Mucosa of stomach (tissue), 1 donor: ENCODE results near the gene GNAT1.
"Not testable (repeated sequence)": the region's sequence is repeated elsewhere in the genome, so short reads cannot be mapped to it uniquely, and the experiment has no call there.

ENCODE experiments used
- H3K27me3 ChIP-seq: one replicate; pipeline ENCODE4 v1.7.0; 2013; ENCODE audit warnings: mild to moderate bottlenecking, low read length; ENCODE audit not compliant: control insufficient read depth, insufficient read depth
- H3K36me3 ChIP-seq: one replicate; pipeline ENCODE4 v1.7.0; 2013; ENCODE audit warnings: low read length; ENCODE audit not compliant: control insufficient read depth, insufficient read depth
- H3K4me1 ChIP-seq: one replicate; pipeline ENCODE4 v1.7.0; 2013; ENCODE audit warnings: mild to moderate bottlenecking, low read length; ENCODE audit not compliant: control insufficient read depth, insufficient read depth
- H3K4me3 ChIP-seq: one replicate; pipeline ENCODE4 v1.7.0; 2013; ENCODE audit warnings: low read length
- H3K9ac ChIP-seq: one replicate; pipeline ENCODE4 v1.7.0; 2013; ENCODE audit warnings: mild to moderate bottlenecking, low read length, moderate library complexity
- H3K9me3 ChIP-seq: one replicate; pipeline ENCODE4 v1.7.0; 2013; ENCODE audit warnings: mild to moderate bottlenecking, low read length, moderate library complexity; ENCODE audit not compliant: control insufficient read depth
- donor health status: Pancreatic carcinoma.

GNAT1 gene

DNA sequence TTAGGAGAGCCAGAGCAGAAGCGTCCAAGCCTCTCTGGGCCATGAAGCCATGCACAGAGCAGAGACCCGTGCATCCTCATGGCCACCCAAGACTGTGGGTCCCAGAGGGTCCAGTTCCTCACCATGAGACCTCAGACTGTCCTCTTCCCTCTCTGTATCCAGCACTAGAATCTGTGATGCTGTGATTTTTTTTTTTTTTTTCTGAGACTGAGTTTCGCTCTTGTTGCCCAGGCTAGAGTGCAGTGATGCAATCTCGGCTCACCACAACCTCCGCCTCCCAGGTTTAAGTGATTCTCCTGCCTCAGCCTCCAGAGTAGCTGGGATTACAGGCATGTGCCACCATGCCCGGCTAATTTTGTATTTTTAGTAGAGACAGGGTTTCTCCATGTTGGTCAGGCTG lies 53.4 kb downstream of the GNAT1 start:
- not testable (repeated sequence) for H3K36me3 ChIP-seq, H3K4me3 ChIP-seq, H3K9me3 ChIP-seq, H3K27me3 ChIP-seq
- Histone ChIP-seq H3K9ac (peak overlapping the region; percentile 16), H3K4me1 (peaks cover 81% of the 10 kb centered on the region)

DNA sequence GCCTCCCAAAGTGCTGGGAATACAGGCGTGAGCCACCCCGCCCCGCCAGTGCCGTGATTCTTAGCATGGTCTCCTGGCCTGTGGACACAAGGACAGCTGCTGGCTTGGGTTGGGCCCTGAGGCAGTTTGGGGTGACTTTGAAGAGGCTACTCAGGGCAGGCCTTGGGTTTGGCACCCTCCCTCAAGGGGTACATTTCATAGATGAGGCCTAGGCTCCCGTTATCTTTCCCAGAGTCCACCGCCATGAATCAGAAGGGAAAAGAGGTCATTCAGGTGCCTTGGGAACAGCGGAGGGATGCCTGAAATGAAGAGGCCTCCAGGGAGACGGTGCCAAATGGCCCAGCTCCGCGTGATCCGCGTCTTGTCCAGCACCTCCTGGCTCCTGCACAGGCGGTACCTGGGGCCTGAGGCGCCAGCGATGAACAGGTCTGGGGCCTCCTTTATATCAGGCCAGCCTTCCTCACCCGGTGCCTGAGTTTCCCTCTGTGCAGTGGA lies 53.9 kb downstream of the GNAT1 start:
- Histone ChIP-seq H3K27me3 (no peaks in the 10 kb centered on the region), H3K9ac (peak overlapping the region; percentile 69), H3K36me3 (no peaks in the 10 kb centered on the region), H3K4me1 (peaks cover 85% of the 10 kb centered on the region), H3K9me3 (no peaks in the 10 kb centered on the region), H3K4me3 (no peak overlapping the region)

DNA sequence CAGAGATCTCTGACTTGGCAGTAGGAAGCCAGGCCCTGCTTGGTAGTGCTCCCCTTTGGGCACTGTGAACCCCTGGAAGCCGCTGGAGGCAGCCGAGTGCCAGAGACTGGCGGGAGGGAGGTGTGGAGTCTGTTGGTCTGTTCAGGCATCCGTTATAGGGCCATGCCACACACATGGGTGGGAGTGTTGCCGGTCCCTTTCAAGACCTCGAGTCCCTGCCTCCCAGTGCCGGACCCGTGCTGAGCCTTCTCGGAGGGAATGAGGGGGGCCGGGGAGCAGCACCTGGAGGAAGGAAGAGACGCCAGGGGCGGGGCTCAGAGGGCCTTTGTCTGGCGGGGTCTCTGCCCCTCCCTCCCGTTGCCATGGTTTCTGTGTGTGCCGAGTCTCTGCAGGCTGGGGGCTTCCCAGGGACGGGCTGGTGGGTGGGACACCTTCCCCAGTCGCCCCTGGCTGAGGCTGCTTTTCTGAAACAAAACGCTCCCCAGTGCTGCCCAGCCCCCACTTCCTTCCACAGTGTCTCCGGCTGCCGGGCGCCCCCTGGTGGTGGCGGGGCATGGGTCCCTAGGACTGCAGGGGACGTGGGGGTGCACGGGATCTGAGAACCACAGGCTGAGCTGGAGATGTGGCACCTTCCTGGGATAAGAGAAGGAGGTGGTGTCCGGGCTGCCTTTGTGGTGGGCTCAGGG lies 54.6 kb downstream of the GNAT1 start:
- Histone ChIP-seq H3K4me3 (peak overlapping the region; percentile 68), H3K27me3 (no peaks in the 10 kb centered on the region), H3K9ac (peak overlapping the region; percentile 69), H3K9me3 (no peaks in the 10 kb centered on the region), H3K4me1 (peaks cover 89% of the 10 kb centered on the region), H3K36me3 (no peaks in the 10 kb centered on the region)

DNA sequence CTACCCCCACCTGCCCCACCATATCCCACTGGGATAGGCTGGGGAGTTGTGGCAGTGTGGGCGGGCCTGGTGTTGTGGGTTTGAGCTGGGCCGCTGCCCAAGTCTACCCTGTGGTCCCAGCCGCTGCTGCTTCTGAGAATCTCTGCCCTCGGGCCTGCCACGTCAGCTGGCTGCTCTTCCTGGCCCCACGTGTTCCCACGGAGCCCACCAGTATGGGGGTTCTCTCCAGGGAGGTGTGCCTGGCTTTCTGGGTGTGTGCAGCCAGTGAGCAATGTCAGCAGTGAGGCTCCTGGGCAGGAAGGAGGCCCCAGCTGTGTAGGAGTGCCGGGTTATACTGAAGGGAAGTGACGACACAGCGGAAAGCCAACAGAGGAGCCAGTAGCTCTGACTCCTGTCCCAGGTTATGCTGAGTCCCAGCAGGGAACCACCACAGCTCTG lies 55.1 kb downstream of the GNAT1 start:
- Histone ChIP-seq H3K9ac (peak overlapping the region; percentile 69), H3K9me3 (no peaks in the 10 kb centered on the region), H3K4me1 (peaks cover 88% of the 10 kb centered on the region), H3K4me3 (peak overlapping the region; percentile 68), H3K36me3 (no peaks in the 10 kb centered on the region), H3K27me3 (no peaks in the 10 kb centered on the region)
